Coronary artery (tissue), 2 donors: ENCODE data around the gene HRAS.
"Not testable (repeated sequence)": the region's sequence is repeated elsewhere in the genome, so short reads cannot be mapped to it uniquely, and the experiment has no call there.

Experiments
- DNase-seq: peaks from one replicate; pipeline ENCODE4 v3.0.0-alpha.2; 2017; ENCODE audit warnings: low spot score
- H3K27ac ChIP-seq, 2 donors: fragments of 200-600 bp; sonication (generic); one replicate each; pipeline ENCODE4 v1.5.1; 2016 to 2019
- H3K4me3 ChIP-seq: fragments of 200-600 bp; sonication (generic); 2 replicates; pipeline ENCODE4 v1.5.1; 2016; ENCODE audit warnings: mild to moderate bottlenecking, moderate library complexity
- CTCF ChIP-seq: fragments of 200-600 bp; sonication (generic); IDR thresholded peaks from one replicate; pipeline ENCODE4 v1.5.1; 2019; ENCODE audit warnings: antibody characterized with exemption

HRAS gene

GRCh38 chr11:577611-577894 lies 42.2 kb upstream of the HRAS start:
- no peak for DNase-seq
- Histone ChIP-seq H3K27ac (no peak overlapping the region), H3K4me3 (peak overlapping the region; percentile 85)
- TF ChIP-seq CTCF = no peak

GRCh38 chr11:576811-577610 lies 41.6 kb upstream of the HRAS start:
- peak overlapping the region; percentile 85 for H3K4me3 ChIP-seq
- TF ChIP-seq CTCF = no peak
- H3K27ac ChIP-seq = peak overlapping the region; percentile 36 to 93
- DNase-seq = no peak

GRCh38 chr11:575996-576768 lies 40.8 kb upstream of the HRAS start, which contains the start of gene PHRF1:
Gene PHRF1, plus strand, starts transcription at chr11:576470. Its CDS starts 5,043 bp downstream, at chr11:581513.
- Histone ChIP-seq H3K4me3 (peak within 1 kb of the TSS; percentile 85), H3K27ac (peak within 1 kb of the TSS; percentile 57 to 93)
- no peak for TF ChIP-seq CTCF
- DNase-seq = peak; percentile 97

- TF ChIP-seq CTCF = no peak
- peak overlapping the region in 1 of 2 donors; percentile 74 for H3K27ac ChIP-seq
- no peak for DNase-seq
- H3K4me3 ChIP-seq = peak overlapping the region; percentile 85
These were observed 40.1 kb upstream of the HRAS start for GRCh38 chr11:575313-575995.

GRCh38 chr11:574632-575312 lies 39.4 kb upstream of the HRAS start:
- peak overlapping the region; percentile 85 for H3K4me3 ChIP-seq
- DNase-seq = no peak
- H3K27ac ChIP-seq = no peak overlapping the region
- TF ChIP-seq CTCF = no peak

- not testable (repeated sequence) for H3K4me3 ChIP-seq, DNase-seq
- peak overlapping the region in 1 of 2 donors; percentile 1 for H3K27ac ChIP-seq
These were observed 38.7 kb upstream of the HRAS start for GRCh38 chr11:574031-574570.
